Mucosa of stomach (tissue), 1 donor: ENCODE measurements around the gene MAEL.

Experiments
- H3K27me3 ChIP-seq: one replicate; pipeline ENCODE4 v1.7.0; 2013; ENCODE audit warnings: mild to moderate bottlenecking, low read length; ENCODE audit not compliant: control insufficient read depth, insufficient read depth
- H3K36me3 ChIP-seq: one replicate; pipeline ENCODE4 v1.7.0; 2013; ENCODE audit warnings: low read length; ENCODE audit not compliant: control insufficient read depth, insufficient read depth
- H3K4me1 ChIP-seq: one replicate; pipeline ENCODE4 v1.7.0; 2013; ENCODE audit warnings: mild to moderate bottlenecking, low read length; ENCODE audit not compliant: control insufficient read depth, insufficient read depth
- H3K4me3 ChIP-seq: one replicate; pipeline ENCODE4 v1.7.0; 2013; ENCODE audit warnings: low read length
- H3K9ac ChIP-seq: one replicate; pipeline ENCODE4 v1.7.0; 2013; ENCODE audit warnings: mild to moderate bottlenecking, low read length, moderate library complexity
- H3K9me3 ChIP-seq: one replicate; pipeline ENCODE4 v1.7.0; 2013; ENCODE audit warnings: mild to moderate bottlenecking, low read length, moderate library complexity; ENCODE audit not compliant: control insufficient read depth
- donor health status: Pancreatic carcinoma.

MAEL gene

GRCh38 chr1:166988974-166989515 lies at the start of gene MAEL:
Gene MAEL (plus strand): TSS chr1:166989280. CDS start chr1:166989353, 73 bp downstream.
- no peak within 1 kb of the TSS for H3K9ac ChIP-seq
- H3K4me3 ChIP-seq: no peak within 1 kb of the TSS
- H3K9me3 ChIP-seq: no peaks in the 10 kb centered on the region
- no peaks in the 10 kb centered on the region for H3K4me1 ChIP-seq
- peaks cover under 1% of the 10 kb centered on the region for H3K27me3 ChIP-seq
- H3K36me3 ChIP-seq: no peaks in the 10 kb centered on the region

GRCh38 chr1:166939741-166940375 lies 49.2 kb upstream of the MAEL start:
- no peak overlapping the region for H3K9ac ChIP-seq
- no peak overlapping the region for H3K4me3 ChIP-seq
- no peaks in the 10 kb centered on the region for H3K27me3 ChIP-seq
- no peaks in the 10 kb centered on the region for H3K36me3 ChIP-seq
- no peaks in the 10 kb centered on the region for H3K9me3 ChIP-seq
- H3K4me1 ChIP-seq: no peaks in the 10 kb centered on the region

DNA sequence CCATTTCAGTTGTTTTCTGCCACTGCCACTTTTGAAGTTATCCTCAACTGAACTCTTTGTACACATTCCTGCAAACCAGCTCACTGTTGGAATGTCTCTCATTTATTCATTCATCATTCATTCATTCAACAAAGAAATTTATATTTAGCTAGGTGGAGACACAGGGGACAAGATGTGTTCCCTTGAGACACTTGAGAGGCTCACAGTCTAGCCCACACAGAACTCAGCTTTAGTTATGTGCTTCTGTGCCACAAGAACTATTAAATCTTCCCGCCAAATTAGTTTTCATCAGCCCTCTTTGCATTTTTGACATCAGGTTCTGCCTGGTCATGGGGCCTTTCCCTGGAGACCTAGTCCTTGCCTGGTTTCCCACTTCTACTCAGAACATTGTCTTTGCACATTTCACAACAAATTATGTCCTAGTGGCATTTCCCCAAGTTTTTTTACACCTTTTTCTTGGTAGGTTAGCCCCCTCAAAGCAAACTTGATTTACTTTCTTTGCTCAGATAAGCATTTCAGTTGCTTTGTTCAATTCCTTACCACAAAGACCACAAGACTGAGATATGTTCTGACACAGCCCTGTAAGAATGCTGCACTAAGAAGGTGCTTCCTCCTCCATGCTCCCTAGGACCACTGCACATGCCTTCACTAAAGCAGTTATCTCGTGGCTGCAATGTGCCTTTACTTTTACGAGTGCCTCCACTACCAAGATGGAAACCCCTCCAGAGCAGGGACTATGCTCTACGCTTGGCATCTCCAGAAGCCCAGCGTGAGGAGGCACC lies 44.7 kb upstream of the MAEL start:
- Histone ChIP-seq H3K4me1 (no peaks in the 10 kb centered on the region), H3K27me3 (peaks cover 18% of the 10 kb centered on the region), H3K36me3 (no peaks in the 10 kb centered on the region), H3K9me3 (no peaks in the 10 kb centered on the region), H3K9ac (no peak overlapping the region), H3K4me3 (no peak overlapping the region)

DNA sequence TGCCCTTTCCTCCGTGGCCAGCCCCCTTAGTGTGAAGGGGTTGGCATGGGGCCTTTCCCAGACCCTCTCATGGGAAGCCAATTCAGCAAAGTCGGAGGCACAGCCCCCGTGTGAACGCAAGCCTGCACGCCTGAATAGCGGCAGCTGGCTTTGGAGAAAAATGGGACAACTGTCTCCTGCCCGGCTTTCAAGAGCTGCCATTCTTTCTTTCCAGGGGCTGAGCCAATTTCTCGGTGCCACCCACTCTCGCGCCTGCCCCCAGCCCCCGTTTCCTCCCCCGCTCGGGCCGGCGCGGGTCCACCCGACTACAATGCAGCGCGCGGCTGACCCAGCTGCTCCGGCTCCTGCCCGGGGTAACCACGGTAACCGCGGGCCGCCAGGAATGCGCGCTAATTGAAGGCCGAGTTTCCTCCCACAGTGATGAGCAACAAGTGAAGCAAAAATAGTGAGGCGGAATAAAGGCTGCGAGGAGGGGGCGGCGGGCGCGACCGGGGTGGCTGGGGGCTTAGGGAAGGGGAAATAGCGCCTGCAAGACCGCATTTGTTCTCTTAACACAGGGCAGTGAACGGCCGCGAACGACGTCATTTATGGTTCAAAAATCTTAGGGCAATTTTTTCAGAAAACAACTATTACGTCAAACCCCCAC lies 41.6 kb upstream of the MAEL start:
- Histone ChIP-seq H3K4me1 (no peaks in the 10 kb centered on the region), H3K9ac (no peak overlapping the region), H3K36me3 (no peaks in the 10 kb centered on the region), H3K27me3 (peaks cover 18% of the 10 kb centered on the region), H3K9me3 (no peaks in the 10 kb centered on the region), H3K4me3 (no peak overlapping the region)

- Histone ChIP-seq H3K4me3 (no peak overlapping the region), H3K27me3 (peaks cover 18% of the 10 kb centered on the region), H3K4me1 (no peaks in the 10 kb centered on the region), H3K9ac (no peak overlapping the region), H3K36me3 (no peaks in the 10 kb centered on the region), H3K9me3 (no peaks in the 10 kb centered on the region)
These were observed 40.2 kb upstream of the MAEL start for GRCh38 chr1:166948856-166949350.

DNA sequence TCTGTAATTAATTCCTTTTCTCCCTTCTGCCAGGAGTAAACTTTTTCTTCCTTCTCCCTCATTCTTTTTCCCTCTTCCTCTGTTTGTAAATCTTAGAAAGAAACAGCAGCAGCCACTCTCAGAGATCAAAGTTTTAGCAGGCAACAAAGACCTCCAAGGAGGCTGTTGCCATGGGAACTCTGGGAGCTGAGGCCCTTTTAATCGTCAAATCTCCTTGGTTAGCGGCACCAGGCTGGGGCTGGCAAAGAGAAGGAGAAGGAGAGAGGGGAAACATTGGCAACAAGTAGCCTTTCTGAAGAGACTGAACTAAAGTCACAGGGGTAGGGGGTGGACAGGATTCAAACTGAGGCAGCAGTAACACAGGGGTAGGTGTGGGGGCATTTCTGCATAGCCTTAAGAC lies 38.9 kb upstream of the MAEL start:
- H3K9ac ChIP-seq: no peak overlapping the region
- H3K27me3 ChIP-seq: peaks cover 18% of the 10 kb centered on the region
- no peaks in the 10 kb centered on the region for H3K9me3 ChIP-seq
- H3K4me1 ChIP-seq: no peaks in the 10 kb centered on the region
- H3K4me3 ChIP-seq: no peak overlapping the region
- no peaks in the 10 kb centered on the region for H3K36me3 ChIP-seq

GRCh38 chr1:166951050-166951449 lies 38.0 kb upstream of the MAEL start:
- H3K36me3 ChIP-seq: no peaks in the 10 kb centered on the region
- no peak overlapping the region for H3K9ac ChIP-seq
- H3K27me3 ChIP-seq: peaks cover 18% of the 10 kb centered on the region
- no peaks in the 10 kb centered on the region for H3K4me1 ChIP-seq
- H3K9me3 ChIP-seq: no peaks in the 10 kb centered on the region
- H3K4me3 ChIP-seq: no peak overlapping the region

- Histone ChIP-seq H3K36me3 (no peaks in the 10 kb centered on the region), H3K9ac (no peak overlapping the region), H3K27me3 (peaks cover 15% of the 10 kb centered on the region), H3K4me3 (no peak overlapping the region), H3K4me1 (no peaks in the 10 kb centered on the region), H3K9me3 (no peaks in the 10 kb centered on the region)
These were observed 36.9 kb upstream of the MAEL start for GRCh38 chr1:166952002-166952746.

GRCh38 chr1:166953491-166953890 lies 35.6 kb upstream of the MAEL start:
- Histone ChIP-seq H3K4me1 (no peaks in the 10 kb centered on the region), H3K9me3 (no peaks in the 10 kb centered on the region), H3K27me3 (peaks cover 2% of the 10 kb centered on the region), H3K9ac (no peak overlapping the region), H3K4me3 (no peak overlapping the region), H3K36me3 (no peaks in the 10 kb centered on the region)

DNA sequence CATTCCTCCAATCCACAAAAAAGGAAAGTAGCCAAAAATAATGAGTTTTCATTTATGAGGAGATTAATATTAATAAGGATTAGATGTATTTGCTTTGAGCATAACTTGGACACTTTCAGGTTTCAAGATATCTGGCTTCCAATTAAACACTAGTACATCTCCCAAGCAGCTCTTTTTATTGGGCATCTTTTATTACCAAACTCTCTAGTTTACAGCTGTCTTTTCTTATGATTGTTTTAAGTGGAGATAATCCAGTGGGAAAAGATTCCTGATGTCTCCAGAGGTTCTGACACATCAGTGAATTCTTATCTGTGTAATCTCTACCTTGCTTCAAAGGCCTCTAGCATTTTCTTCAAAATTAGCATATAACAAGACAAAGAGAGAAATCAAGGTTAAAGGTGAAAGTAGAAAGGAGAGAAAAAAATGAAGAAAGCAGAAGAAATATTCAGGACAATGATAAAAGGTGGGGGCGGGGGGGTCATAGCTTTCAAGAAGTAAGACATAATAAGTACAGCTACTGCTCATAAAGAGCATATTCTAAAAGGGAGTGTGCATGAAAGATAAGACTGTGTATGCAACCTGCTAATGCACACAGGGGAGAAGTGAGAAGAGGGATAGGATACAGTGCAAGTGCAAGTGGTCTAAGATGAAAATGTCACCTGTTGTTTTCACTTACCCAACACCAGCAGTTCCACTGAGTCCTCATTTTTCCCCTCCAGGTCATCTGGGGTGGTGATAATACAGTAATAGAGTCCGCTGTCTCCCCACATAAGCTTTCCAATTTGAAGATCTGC lies 32.8 kb upstream of the MAEL start:
- Histone ChIP-seq H3K4me3 (no peak overlapping the region), H3K9me3 (no peaks in the 10 kb centered on the region), H3K27me3 (no peaks in the 10 kb centered on the region), H3K9ac (no peak overlapping the region), H3K36me3 (no peaks in the 10 kb centered on the region), H3K4me1 (no peaks in the 10 kb centered on the region)

GRCh38 chr1:166956872-166957271 lies 32.2 kb upstream of the MAEL start:
- H3K27me3 ChIP-seq: no peaks in the 10 kb centered on the region
- H3K4me1 ChIP-seq: no peaks in the 10 kb centered on the region
- no peak overlapping the region for H3K4me3 ChIP-seq
- H3K9me3 ChIP-seq: no peaks in the 10 kb centered on the region
- H3K9ac ChIP-seq: no peak overlapping the region
- no peaks in the 10 kb centered on the region for H3K36me3 ChIP-seq
